H54 (cell line): ENCODE data around the gene ATOH8.

Source experiments
- DNase-seq: peaks from one replicate; pipeline ENCODE4 v3.0.0; 2011; ENCODE audit warnings: low spot score, mixed read lengths; ENCODE audit not compliant: insufficient read length
- FAIRE-seq: peaks from 3 replicates; lab custom pipeline; 2011; peaks lifted over from hg19 to GRCh38; lab: Jason Lieb, UNC
- POLR2A ChIP-seq: IDR thresholded peaks from 2 replicates; pipeline ENCODE4 v1.6.1; 2011; ENCODE audit warnings: low read depth, mild to moderate bottlenecking, low read length

The ATOH8 gene, protein sequence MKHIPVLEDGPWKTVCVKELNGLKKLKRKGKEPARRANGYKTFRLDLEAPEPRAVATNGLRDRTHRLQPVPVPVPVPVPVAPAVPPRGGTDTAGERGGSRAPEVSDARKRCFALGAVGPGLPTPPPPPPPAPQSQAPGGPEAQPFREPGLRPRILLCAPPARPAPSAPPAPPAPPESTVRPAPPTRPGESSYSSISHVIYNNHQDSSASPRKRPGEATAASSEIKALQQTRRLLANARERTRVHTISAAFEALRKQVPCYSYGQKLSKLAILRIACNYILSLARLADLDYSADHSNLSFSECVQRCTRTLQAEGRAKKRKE

GRCh38 chr2:85753525-85754312 lies at the start of gene ATOH8:
Gene ATOH8 (plus strand): TSS chr2:85753991. CDS start chr2:85754190, 199 bp downstream.
- FAIRE-seq (no peak), DNase-seq (no peak)

GRCh38 chr2:85704038-85704437 lies 49.8 kb upstream of the ATOH8 start:
- TF ChIP-seq POLR2A, result no peak
- no peak for FAIRE-seq
- no peak for DNase-seq

More at GRCh38 chr2:85753525-85754312, at the start of gene ATOH8:
- TF ChIP-seq POLR2A, result no peak

DNA sequence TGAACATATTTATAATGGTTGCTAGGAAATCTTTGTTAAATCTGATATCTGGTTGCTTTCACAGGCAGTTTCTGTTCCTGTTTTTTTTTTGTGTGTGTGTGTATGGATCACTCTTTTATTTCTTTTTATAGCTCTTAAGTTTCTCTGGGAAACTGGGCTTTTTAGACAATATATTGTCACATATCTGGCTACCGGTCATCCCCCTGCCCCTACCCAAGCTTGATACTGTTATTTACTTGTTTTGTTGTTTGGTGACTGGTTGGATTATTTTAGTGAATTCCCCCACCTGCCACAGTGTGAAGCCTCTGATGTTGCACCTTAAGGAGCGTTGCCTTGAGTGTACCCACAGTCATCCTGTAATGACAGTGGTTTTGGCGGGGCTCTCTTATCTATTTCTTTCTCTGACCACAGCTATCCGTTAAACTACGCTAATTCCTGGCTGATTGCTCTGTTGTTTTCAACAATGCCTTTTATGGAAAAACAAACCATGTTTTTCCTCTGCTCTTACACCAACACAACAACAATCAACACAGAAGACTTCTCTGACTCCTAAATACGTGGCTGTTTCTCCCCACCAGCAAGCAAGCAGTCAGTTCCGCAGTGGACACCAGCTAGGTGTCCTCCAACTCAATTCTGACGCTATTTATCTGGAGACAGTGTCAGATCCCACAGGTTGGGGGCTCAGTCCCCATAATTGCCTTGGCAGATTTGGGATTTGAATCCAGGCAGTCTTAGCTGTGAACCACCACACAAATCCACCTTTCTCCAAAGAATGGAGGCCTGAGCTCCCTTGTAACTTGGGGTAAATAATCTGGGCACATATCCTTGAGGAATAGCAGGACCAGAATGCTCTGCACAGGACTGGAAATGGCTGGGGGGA lies 48.8 kb upstream of the ATOH8 start:
- no peak for TF ChIP-seq POLR2A
- DNase-seq, result no peak
- no peak for FAIRE-seq

- FAIRE-seq (peak; percentile 88), DNase-seq (no peak)
- no peak for TF ChIP-seq POLR2A
Observed at GRCh38 chr2:85705680-85706039, 48.1 kb upstream of the ATOH8 start.

- FAIRE-seq, result no peak
- no peak for DNase-seq
- TF ChIP-seq POLR2A, result no peak
Observed at GRCh38 chr2:85706063-85706462, 47.7 kb upstream of the ATOH8 start.

- TF ChIP-seq POLR2A, result no peak
- FAIRE-seq, result no peak
- DNase-seq, result no peak
Observed at GRCh38 chr2:85706599-85707296, 47.0 kb upstream of the ATOH8 start.

- DNase-seq (no peak), FAIRE-seq (peak; percentile 91)
- no peak for TF ChIP-seq POLR2A
Observed at GRCh38 chr2:85707304-85707703, 46.5 kb upstream of the ATOH8 start.

GRCh38 chr2:85708641-85709040 lies 45.1 kb upstream of the ATOH8 start:
- no peak for TF ChIP-seq POLR2A
- no peak for FAIRE-seq
- DNase-seq, result no peak

DNA sequence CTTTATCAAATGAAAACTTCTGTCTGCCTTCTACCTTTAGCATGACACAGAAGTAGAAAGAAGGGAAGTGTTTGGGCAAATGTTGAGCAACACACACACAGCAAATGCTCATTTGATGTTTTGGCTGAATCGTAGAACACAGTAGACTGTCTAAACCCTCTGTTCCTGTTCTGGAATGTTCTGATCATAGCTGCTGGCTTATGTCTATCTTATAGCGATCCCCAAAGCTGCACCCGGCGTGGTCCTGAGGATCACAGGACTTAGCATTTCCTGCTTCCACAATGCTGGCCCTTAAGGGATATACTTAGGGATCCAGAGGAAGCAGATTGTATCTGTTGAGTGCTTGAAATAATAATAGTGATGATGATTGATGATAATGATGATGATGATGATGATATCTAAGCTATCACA lies 44.4 kb upstream of the ATOH8 start:
- DNase-seq (no peak), FAIRE-seq (no peak)
- no peak for TF ChIP-seq POLR2A

DNA sequence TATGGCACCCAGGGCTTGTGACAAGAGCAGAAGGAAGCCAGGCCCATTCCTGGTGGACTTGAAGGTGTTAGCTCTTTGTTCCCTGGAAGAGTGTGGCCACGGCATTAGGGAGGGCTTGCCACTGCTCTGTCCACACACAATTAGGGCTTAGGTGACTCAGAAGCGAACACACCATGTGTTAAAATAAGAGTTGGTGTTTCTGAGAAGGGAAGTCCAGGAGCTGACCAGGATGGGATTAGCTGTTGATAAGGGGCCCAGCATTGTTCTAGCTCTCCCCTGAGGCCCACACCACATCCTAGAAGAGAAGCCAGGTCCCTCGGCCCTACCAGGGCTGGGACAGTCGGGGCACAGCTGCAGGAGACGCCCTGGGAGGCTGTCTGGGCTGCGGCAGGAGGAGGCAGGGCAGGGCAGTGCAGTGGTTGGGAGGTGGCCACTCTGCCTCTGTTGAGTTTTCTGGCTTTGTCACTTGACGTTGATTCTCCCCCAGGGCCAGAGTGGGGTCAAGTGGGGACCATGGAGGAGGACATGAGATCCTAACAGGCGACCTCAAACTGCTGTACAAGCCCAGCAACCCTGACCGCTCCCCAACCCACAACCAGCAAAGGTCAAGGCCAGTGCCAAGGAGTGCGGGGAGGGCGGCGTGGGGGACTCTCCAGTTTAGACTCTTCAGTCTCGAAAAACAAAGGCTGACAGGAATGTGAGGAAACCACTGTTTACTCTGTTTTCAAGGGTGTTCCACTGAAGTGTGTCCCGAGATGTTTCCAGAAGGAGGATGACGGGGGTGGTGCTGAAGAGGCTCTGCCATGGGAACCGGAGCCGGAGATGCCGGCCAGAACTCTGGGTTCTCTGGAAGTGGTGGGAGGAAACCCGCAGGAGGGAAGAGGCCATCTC lies 42.9 kb upstream of the ATOH8 start:
- no peak for FAIRE-seq
- no peak for DNase-seq
- TF ChIP-seq POLR2A, result no peak

DNA sequence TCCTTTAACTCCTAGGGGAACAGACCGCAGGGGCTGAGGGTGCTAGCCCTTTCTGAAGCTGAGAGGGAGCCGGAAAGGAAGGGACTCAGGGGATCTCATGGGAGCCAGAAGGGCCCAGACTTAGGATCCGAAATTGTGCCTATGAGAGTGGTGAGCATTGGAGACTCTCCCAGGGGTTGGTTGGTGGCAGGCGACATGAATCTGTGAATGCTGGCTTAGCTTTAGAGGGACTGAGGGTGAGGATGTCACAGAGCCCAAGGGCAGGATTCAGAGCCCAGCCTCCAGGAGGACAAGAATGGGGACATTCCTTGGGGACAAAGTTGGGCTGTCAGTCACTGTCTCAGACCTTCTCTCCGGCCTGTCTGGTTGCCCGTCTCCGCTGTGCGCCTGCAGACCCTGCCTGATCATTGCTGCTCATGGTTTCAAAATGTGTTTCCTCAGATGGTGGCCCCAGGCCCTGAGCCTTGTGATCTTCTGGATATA lies 42.2 kb upstream of the ATOH8 start:
- FAIRE-seq (no peak), DNase-seq (no peak)
- TF ChIP-seq POLR2A, result no peak

DNA sequence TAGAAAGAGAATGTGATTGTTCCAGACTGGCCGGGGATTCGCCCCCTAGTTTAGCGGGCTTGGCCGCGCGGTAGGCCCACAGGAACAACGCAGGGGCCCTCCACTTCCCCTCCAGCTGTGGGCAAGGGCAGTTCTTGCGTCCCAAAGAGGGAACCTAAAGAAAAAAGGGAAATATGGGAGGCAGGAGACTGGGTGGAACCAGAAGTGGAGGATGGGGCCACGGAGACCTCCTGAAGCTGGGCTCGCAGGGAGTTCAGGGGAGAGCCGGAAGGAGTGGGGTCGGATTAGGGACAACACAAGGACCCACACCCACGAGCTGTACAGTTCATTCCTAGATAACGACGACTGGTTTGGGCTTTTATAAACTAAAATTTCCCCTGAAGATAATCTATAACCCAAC lies 41.5 kb upstream of the ATOH8 start:
- FAIRE-seq (no peak), DNase-seq (no peak)
- TF ChIP-seq POLR2A, result no peak
